HG03196 (cell line): ENCODE data around the gene ZDHHC12.
"Not testable (repeated sequence)": the region's sequence is repeated elsewhere in the genome, so short reads cannot be mapped to it uniquely, and the experiment has no call there.

Source experiments
- ATAC-seq: cut with Tn5 transposase; IDR thresholded peaks from one replicate; pipeline ENCODE4 v1.9.1; 2021; ENCODE audit not compliant: unreplicated experiment

The ZDHHC12 gene

DNA sequence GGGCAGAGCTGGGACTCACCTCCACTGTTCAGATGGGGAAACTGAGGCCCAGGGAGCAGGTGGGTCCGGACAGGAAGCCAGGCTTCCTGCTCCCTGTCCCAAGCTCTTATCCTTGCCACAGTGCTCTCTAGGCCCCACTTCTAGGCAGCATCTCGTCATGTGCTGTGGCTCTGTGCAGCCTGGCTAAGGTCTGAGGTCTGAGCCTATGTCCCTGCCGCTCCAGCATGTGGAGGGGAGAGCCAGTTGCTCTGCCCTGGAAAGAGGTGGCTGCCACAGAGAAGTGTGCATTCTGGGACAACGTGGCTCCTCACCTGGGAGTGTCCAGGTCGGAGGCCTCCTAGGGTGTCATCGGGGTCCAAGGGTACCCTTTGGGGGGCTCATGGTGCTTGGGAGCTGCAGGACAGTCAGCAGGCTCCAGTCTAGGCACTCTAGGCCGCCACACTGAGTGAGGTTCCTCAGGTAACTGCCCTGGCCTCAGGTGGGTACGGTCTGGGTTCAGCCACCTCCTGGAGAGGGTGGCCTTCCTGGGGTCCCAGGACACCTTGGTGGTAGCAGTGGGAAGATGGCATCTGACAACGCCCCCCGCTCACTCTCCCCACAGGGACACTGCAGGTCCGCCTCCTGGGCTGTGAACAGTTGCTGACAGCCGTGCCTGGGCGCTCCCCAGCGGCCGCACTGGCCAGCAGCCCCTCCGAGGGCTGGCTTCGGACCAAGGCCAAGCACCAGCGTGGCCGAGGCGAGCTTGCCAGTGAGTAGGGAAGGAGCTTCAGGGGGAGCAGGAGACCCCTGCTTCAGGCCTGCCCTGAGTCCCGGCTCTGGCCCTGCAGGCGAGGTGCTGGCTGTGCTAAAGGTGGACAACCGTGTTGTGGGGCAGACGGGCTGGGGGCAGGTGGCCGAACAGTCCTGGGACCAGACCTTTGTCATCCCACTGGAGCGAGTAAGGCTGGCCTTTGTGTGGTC lies 11.2 kb downstream of the ZDHHC12 start:
- no peak for ATAC-seq

DNA sequence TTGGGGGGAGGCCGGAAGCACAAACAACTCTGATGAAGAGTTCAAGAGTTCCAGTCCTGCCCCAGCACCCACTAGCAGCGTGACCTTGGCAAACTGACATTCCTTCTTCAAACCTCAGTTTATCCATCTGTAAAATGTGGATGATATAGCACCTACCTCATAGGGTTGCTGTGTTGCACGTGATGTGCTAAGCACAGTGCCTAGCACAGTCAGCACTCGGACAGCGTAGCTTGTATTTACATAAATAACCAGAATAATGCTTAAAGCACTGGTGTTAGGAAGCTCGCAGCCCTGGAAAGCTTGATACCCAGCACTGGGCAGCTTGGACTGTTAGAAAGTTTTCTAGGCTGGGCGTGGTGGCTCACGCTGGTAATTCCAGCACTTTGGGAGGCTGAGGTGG lies 16.5 kb downstream of the ZDHHC12 start:
- ATAC-seq, result no peak

DNA sequence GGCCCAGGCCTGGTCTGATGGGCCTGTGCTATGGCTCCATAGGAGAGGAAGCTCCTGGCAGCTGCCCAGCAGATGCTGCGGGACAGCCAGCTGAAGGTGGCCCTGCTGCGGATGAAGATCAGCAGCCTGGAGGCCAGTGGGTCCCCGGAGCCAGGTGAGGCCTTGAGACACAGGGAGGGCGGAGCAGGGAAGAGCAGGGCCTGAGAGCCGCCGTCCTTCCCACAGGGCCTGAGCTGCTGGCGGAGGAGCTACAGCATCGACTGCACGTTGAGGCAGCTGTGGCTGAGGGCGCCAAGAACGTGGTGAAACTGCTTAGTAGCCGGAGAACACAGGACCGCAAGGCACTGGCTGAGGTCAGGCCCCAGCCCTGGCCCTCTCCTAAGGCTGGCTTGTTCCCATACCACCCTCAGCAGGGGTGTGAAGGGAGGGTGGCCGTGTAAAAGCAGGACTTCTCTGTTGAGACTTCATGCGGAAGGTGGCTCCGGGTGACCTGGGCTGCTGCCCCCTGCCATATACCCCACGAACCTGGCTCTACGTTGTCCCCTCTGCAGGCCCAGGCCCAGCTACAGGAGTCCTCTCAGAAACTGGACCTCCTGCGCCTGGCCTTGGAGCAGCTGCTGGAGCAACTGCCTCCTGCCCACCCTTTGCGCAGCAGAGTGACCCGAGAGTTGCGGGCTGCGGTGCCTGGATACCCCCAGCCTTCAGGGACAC lies 17.1 kb downstream of the ZDHHC12 start:
- no peak for ATAC-seq

DNA sequence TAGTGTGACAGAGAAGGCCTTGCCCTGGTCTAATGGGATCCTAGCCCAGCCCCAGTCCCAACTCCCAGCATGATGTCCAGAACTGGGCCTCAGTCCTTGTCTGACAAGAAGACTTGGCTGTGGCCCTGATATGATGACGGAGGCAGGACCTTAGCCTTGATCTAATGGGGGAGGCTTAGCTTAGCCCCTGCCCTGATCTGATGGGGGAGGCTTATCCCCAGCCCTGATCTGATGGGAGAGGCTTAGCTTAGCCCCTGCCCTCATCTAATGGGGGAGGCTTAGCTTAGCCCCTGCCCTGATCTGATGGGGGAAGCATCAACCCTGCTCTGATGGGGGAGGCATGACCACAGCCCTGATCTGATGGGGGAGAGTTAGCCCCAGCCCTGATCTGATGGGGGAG lies 17.9 kb downstream of the ZDHHC12 start:
- ATAC-seq, result no peak

DNA sequence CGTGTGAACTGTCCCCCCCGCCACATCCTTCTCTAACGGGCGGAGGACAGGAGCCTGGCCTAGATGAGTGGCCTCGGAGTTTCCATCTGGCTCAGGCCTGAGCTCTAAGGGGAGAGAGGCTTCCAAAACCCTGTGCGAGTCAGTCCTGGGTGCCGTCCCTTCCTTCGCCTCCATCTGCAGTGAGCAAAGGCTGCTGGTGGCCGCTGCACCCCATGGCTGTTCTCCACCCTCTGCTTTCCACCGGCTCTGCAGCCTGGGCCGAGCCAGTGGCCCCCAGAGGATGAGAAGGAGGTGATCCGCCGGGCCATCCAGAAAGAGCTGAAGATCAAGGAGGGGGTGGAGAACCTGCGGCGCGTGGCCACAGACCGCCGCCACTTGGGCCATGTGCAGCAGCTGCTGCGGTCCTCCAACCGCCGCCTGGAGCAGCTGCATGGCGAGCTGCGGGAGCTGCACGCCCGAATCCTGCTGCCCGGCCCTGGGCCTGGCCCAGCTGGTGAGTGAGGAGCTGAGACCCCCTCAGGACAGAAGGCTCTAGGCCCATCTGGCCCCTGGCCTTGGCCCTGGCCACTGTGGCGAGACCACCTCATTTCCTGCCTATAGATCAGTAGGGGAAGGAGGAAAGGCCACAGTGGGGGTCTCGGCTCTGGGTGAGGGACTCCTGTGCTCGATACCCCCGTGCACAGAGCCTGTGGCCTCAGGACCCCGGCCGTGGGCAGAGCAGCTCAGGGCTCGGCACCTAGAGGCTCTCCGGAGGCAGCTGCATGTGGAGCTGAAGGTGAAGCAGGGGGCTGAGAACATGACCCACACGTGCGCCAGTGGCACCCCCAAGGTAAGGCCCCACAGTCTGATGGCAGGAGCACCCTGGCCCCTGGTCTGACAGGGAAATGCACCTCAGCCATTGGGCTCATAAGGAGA lies 18.6 kb downstream of the ZDHHC12 start:
- no peak for ATAC-seq

DNA sequence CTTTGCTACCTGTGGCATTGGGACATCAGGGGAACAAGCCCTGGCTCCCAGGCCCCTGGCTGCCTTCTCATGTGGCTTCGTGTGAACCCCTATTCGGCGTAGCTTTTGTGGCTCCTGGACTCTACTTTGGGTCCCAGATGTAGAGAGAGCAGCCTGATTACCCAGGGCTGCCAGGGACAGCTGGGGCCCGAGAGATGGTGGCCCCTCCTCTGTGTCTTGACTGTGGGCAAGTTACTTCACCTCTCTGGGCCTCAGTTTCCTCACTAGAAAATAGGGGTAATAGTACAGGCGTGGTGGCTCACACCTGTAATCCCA lies 19.6 kb downstream of the ZDHHC12 start:
- no peak for ATAC-seq

DNA sequence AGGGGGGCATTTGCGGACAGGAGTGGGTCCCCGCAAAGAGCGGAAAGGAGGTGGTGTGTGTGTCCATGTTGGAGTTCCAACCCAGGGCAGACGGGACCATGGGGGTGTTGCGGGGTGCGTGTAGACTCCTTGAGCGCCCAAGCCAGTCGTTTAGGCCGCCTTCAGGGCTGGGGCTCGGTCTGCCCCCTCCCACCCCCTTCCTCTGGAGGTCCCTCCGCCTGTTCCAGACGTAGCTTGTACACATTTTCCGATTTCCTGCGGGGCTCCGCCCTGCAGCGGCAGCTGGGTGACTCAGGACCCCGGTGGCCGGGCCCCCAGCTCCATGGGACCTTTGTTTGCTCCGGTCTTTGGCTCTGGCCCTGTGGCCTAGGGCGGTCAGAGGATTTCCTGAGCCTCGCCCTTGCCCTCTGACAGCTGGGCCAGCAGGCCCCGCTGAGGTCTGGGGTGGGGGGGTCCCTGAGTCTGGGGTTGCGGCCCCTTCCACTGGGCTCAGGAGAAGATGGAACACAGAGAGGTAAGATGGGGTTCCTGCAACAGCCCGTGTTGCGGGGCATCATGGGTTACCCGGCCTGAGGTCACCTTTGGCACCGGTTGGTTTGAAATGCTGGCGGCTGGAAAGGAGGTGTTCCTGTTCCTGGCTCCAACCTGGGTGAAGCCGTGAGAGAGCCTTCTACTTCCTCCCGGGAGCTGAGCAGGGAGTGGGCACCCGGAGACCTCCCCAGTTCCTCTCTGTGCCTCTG lies 20.1 kb downstream of the ZDHHC12 start:
- no peak for ATAC-seq

DNA sequence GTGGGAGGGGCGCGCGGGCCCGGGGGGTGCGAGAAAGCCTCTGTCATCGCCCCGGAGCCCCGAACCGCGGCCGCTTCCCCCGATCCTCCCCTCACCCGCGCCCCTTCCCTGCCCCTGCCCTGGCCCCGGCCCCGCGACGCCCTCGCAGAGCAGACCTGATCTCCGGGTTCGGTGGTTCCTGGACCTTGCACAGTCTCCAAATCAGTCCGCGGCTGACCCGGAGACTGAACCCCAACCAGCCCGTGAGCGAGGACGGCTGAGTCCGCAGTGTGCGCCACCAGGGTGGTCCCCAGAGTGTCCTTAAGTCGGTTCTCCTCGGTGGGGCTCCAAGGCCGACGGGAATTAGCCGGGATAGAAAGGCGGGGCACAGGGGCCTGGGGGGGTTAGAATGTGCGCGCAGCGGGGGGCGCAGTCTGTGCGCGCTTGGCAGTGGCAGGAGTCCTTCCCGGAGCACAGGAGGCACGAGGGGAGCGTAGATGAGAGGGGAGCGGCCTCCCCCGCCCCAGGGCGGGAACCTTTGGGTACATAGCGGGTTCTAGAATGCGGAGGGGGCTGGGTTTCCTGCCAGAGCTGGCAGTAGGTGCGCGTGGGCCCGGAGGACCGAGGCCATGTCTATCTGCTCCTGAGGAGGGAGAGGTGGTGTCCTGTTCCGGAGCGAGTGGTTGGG lies 20.8 kb downstream of the ZDHHC12 start:
- no peak for ATAC-seq

DNA sequence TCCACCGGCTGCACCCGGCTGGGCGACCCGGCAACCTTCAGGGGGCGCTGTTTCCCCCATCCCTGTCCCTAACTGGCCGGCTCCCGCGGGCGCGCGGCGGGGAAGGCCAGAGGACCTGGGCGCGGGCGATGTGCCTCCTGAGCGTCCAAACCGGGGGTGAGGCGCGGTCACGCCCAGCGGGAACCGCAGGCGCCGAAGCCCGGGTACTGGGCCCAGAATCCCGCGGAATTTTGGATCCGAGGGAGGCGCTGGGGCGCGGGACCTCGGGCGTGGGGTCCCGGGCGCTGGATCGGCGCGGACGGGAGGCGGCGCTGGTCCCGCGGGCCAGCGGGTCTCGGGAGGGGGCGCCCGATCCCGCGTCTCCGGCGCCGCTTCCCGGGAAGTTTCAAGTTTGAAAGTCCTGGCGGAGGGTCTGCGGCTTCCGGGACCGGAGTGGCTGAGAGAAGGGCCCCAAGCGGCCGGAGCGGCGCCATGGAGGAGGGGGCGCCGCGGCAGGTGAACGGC lies 21.4 kb downstream of the ZDHHC12 start, which contains the start of gene PKN3:
Gene PKN3 (plus strand): TSS at position 59 of the 504 bp plus-strand sequence. CDS start 413 bp downstream, at position 472.
- ATAC-seq, result peak; percentile 64

DNA sequence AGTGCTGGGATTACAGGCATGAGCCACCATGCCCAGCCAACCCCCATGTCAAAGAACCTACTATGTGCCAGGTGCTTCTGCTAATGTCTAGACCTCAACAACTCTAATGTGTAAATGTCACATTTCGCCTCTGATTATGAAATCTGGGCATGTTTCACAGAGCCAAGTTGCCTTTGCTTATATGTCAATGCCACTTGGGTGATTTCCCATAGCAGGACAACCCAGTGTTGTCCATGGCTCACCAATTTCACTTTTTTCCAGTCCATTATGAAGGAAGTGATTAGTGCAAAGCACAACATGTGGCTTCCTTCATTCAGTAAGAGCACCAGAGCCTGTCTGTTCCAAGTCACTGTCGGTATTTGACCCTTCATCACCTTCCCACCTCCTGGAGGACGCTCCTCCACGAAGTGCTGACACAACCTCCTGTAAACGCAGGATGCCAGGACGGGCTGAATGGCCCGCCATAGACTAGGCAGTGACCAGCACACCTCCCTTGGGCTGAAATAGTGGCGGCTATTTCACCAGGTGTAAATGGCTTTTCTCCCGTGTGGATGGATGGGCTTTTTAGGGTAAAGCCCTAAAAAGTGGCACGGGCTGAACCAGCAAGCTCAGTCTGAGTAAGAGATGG lies 22.6 kb downstream of the ZDHHC12 start:
- no peak for ATAC-seq

DNA sequence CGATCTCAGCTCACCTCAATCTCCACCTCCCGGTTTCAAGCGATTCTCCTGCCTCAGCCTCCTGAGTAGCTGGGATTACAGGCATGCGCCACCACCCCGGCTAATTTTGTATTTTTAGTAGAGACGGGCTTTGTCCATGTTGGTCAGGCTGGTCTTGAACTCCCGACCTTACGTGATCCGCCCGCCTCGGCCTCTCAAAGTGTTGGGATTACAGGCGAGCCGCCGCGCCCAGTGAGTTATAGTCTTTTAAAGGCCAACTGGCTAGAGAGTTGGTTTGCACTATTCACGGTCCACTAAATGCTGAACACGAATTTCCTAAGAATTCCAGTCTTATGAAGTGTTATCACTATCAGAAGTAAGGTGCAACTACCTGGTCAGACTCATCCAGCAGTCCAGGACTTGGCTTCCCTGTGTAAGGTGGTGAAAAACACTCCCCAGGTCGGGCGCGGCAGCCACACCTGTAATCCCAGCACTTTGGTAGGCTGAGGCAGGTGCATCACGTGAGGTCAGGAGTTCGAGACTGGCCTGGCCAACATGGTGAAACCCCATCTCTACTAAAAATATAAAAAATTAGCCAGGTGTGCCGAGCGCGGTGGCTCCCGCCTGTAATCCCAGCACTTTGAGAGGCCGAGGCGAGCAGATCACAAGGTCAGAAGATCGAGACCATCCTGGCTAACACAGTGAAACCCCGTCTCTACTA lies 24.7 kb downstream of the ZDHHC12 start:
- ATAC-seq, result not testable (repeated sequence)

DNA sequence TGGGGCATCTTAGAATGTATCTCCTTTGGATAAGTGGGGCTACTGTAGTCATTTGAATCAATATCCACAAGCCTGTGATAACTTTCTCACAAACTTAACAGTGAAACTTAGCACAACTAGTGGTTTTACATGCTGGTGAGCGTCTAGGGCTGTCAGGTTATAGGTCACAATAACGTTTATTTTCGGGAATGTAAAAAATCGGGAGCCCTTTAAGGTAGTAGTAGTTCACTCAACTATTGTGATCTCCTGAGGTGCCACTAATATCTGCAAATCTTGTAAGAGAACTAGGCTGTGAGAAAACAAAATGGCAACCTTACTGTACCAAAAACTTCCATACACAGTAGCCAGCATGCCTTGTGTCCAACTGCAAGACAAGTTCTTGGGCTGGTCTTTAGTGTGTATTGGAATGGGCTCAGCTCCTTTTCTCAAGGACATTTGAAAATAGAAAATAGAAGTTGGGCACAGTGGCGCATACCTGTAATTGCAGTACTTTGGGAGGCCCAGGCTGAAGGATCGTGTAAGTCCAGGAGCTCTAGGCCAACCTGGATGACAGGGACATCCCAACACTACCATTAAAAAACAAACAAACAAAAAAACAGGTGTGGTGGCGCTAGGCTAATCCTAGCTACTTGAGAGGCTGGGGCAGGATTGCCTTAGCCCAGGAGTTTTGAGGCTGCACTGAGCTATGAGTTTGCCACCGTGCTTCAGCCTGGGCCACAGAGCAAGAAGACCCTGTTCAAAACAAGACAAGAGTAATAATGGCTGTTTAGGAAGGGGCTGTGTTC lies 26.8 kb downstream of the ZDHHC12 start:
- no peak for ATAC-seq

DNA sequence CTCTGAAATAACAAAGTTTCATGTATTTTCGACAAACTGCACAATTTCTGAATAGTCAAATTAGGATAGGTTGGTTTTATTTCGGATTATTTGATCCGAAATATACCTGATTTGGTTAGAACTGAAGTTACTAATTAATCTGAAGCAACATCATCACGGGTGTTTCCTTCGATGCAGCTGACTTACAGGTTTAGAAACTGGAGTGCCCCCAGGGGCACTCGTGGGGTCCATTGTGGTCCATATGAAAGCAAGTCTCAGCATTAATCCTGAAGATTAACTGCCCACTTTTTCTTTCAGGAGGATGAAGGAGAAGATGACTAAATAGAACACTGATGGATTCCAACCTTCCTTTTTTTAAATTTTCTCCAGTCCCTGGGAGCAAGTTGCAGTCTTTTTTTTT lies 29.6 kb downstream of the ZDHHC12 start:
- no peak for ATAC-seq

DNA sequence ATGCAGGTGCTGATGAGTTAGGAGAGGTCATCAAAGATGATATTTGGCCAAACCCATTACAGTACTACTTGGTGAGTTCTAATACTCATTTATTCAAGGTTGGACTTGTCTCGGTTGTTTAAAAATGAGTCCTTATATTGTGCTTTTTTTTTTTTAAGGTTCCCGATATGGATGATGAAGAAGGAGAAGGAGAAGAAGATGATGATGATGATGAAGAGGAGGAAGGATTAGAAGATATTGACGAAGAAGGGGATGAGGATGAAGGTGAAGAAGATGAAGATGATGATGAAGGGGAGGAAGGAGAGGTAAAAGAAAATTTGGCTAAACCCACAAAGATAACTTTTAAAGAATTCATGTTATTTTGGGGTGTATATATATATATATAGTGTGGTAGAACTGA lies 30.2 kb downstream of the ZDHHC12 start:
- ATAC-seq, result not testable (repeated sequence)

DNA sequence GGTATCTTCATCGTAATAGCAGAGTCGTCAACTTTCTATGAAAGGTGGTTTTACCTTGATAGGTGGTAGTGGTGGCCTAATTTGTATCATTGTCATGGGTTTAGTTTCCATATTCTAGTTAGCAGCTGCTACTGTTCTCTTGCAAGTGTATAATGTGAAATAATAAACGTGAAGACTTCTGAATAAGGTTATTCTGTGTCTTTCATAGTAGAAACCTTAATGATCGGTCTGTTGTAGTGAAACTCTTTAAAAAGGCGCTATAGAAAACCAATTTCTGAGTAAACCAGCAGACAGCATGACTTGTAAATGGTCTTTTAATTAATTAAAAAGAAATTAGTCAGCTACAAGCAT lies 33.3 kb downstream of the ZDHHC12 start:
- no peak for ATAC-seq

DNA sequence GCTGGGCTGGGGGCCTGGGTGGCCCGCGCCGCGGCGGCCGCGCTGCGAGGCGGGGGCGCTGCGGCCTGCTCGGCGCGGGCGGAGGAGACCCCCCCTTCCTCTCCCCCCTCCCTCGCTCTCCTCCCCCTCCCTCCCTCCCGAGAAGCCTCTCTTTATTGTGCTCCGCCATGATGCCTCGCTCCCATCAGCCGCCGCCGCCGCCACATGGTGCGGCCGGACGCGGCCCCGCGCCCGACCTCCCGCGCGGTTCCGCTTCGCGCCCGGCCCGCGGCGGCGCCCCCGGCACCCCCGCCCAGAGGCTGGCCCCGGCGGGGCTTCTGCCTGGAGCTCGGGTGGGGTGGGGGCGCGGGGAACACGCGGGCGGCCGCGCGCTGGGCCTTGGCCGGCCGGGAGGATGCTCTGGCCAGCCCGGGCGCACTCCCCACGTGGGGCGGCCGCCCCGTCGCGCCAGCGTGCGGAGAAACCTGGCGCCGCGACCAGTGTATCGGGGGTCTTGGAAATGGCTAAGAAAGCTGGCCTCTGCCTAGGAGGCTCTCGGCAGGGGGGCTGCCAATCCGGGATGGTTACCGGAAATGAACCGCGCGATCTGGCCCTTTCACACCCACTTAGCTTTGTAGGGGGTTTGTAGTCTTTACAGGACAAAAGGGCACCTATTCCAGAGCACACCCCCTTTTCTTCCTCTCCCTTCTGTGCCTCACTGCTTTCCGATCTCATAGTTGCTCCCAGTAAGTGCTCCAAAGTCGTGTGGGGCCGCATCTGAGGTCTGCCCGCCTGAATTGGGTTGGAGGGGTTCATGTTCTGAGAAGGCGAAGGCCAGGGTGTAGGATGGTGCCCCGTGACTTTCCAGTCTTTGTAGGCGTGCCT lies 33.9 kb downstream of the ZDHHC12 start:
- no peak for ATAC-seq

DNA sequence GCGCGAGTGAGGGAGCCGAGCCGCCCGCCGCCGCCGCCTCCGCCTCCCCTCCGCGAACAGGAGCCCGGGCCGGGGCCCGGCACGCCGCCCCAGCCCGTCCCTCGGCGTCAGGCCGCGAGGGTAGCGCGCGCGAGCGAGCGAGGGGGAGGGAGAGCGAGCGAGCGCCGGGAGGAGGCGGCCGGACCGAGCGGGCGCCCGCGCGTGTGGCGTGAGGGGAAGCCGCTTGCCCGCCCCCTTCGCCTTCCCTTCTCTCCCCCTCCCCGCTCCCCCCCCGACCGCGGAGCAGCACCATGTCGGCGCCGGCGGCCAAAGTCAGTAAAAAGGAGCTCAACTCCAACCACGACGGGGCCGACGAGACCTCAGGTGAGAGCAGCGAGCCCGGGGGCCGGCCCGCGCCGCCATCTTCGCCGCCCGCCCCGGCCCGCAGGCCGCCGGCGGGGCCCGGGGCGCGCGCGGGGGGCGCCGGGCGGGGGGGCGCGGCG lies 34.6 kb downstream of the ZDHHC12 start:
- ATAC-seq, result peak; percentile 5
